Thoracic aorta (tissue), 2 donors: ENCODE data around the gene CNOT6L. TPM values are rescaled to one million over a fixed set of nuclear protein-coding genes. Genes with fewer than 3 reads are reported as not detected.

Experiments used
- ATAC-seq: fragments of 150-250 bp; one replicate; pipeline ENCODE4 v1.8.0; 2017; ENCODE audit warnings: low read depth; ENCODE audit not compliant: insufficient number of reproducible peaks, low FRiP score
- DNase-seq: peaks from one replicate; pipeline ENCODE4 v3.0.0-alpha.2; 2020; ENCODE audit warnings: low spot score
- H3K27ac ChIP-seq, 2 donors: fragments of 200-600 bp; sonication (generic); 1 replicate in 1 of 2; 2 replicates in 1 of 2; pipeline ENCODE4 v1.5.1; 2016; ENCODE audit warnings: mild to moderate bottlenecking in 2 of 2, moderate library complexity in 2 of 2
- H3K27me3 ChIP-seq: fragments of 200-600 bp; sonication (generic); replicated peaks from 2 replicates; pipeline ENCODE4 v1.6.0; 2016; ENCODE audit warnings: mild to moderate bottlenecking; ENCODE audit not compliant: insufficient read depth
- H3K36me3 ChIP-seq: fragments of 200-600 bp; sonication (generic); one replicate; pipeline ENCODE4 v1.5.1; 2016
- H3K4me1 ChIP-seq, 2 donors: fragments of 200-600 bp; sonication (generic); 1 replicate in 1 of 2; 2 replicates in 1 of 2; pipeline versions ENCODE4 v1.5.1 to v1.6.0; 2016; ENCODE audit warnings: low read depth in 2 of 2, mild to moderate bottlenecking in 1 of 2; ENCODE audit not compliant: control insufficient read depth in 1 of 2
- H3K4me3 ChIP-seq: fragments of 200-600 bp; sonication (generic); 2 replicates; pipeline ENCODE4 v1.5.1; 2016; ENCODE audit warnings: mild to moderate bottlenecking
- H3K9me3 ChIP-seq: fragments of 200-600 bp; sonication (generic); 2 replicates; pipeline ENCODE4 v1.5.1; 2016
- CTCF ChIP-seq: fragments of 200-600 bp; sonication (generic); IDR thresholded peaks from one replicate; pipeline ENCODE4 v1.5.1; 2019; ENCODE audit warnings: antibody characterized with exemption
- total RNA-seq, 2 donors: library from RNA; depleted of rRNA; stranded (reverse); fragments of >200 nt; gene quantifications; one replicate each; pipeline versions ENCODE4 v1.1.0 to v1.2.3, GENCODE V29; 2016

CNOT6L gene
- total RNA-seq, 2 donors from 2014 or later = 22.9 to 39.9 TPM

GRCh38 chr4:77710684-77711083, 108.5 kb downstream of the CNOT6L start:
- Histone ChIP-seq H3K27me3 (no peaks in the 10 kb centered on the region), H3K4me1 (peaks cover 0 to 8% of the 10 kb centered on the region in 2 donors), H3K27ac (no peak overlapping the region), H3K9me3 (no peaks in the 10 kb centered on the region), H3K36me3 (no peaks in the 10 kb centered on the region), H3K4me3 (no peak overlapping the region)
- no peak for ATAC-seq
- no peak for TF ChIP-seq CTCF
- DNase-seq = no peak

GRCh38 chr4:77710059-77710458, 109.1 kb downstream of the CNOT6L start:
- Histone ChIP-seq H3K27me3 (no peaks in the 10 kb centered on the region), H3K9me3 (no peaks in the 10 kb centered on the region), H3K4me1 (peaks cover 0 to 8% of the 10 kb centered on the region in 2 donors), H3K36me3 (no peaks in the 10 kb centered on the region), H3K27ac (no peak overlapping the region), H3K4me3 (no peak overlapping the region)
- DNase-seq = no peak
- ATAC-seq = no peak
- TF ChIP-seq CTCF = no peak

GRCh38 chr4:77706717-77707116, 112.5 kb downstream of the CNOT6L start:
- Histone ChIP-seq H3K27ac (no peak overlapping the region), H3K36me3 (no peaks in the 10 kb centered on the region), H3K4me3 (no peak overlapping the region), H3K4me1 (no peaks in the 10 kb centered on the region), H3K9me3 (no peaks in the 10 kb centered on the region), H3K27me3 (no peaks in the 10 kb centered on the region)
- DNase-seq = no peak
- TF ChIP-seq CTCF = no peak
- no peak for ATAC-seq

- Histone ChIP-seq H3K4me3 (no peak overlapping the region), H3K27ac (no peak overlapping the region), H3K4me1 (no peaks in the 10 kb centered on the region), H3K36me3 (no peaks in the 10 kb centered on the region), H3K9me3 (no peaks in the 10 kb centered on the region), H3K27me3 (no peaks in the 10 kb centered on the region)
- ATAC-seq = no peak
- no peak for DNase-seq
- TF ChIP-seq CTCF = no peak
Observed at GRCh38 chr4:77703666-77704065, 115.5 kb downstream of the CNOT6L start.

GRCh38 chr4:77701121-77701520, 118.0 kb downstream of the CNOT6L start:
- ATAC-seq (no peak), DNase-seq (no peak)
- H3K4me3 ChIP-seq = no peak overlapping the region
- no peaks in the 10 kb centered on the region for H3K4me1 ChIP-seq
- no peaks in the 10 kb centered on the region for H3K36me3 ChIP-seq
- H3K9me3 ChIP-seq = no peaks in the 10 kb centered on the region
- H3K27me3 ChIP-seq = no peaks in the 10 kb centered on the region
- no peak for TF ChIP-seq CTCF
- no peak overlapping the region for H3K27ac ChIP-seq
